A549 (cell line): ENCODE data around the gene NKAIN4.

Source experiments
- BHLHE40 ChIP-seq: IDR thresholded peaks from 2 replicates; pipeline ENCODE4 v1.6.1; 2012; ENCODE audit warnings: low read depth, low read length, inconsistent platforms
- CEBPB ChIP-seq, 2 experiments: fragments of >200 bp in 1 of 2; sonication (Bioruptor Twin) in 1 of 2; formaldehyde crosslinking in 1 of 2; IDR thresholded peaks; 2 replicates each; pipeline ENCODE4 v1.6.1; 2012 to 2016
- CHD4 ChIP-seq: fragments of 200-600 bp; sonication (generic); IDR thresholded peaks from 2 replicates; pipeline ENCODE4 v1.6.1; 2016; ENCODE audit warnings: antibody characterized with exemption, mild to moderate bottlenecking, borderline replicate concordance
- CTCF ChIP-seq: fragments of >200 bp; sonication (Bioruptor Twin); formaldehyde crosslinking; IDR thresholded peaks from 3 replicates; pipeline ENCODE4 v1.5.1; 2016
- E2F6 ChIP-seq: IDR thresholded peaks from 2 replicates; pipeline ENCODE4 v1.6.1; 2012; ENCODE audit warnings: low read depth, borderline replicate concordance
- HES2 ChIP-seq: fragments of >200 bp; sonication (Bioruptor Twin); formaldehyde crosslinking; IDR thresholded peaks from 2 replicates; pipeline ENCODE4 v1.6.1; 2016
- HEYL ChIP-seq: fragments of 250-450 bp; sonication (Bioruptor Pico); IDR thresholded peaks from 2 replicates; pipeline ENCODE4 v1.8.0; 2021; ENCODE audit warnings: mild to moderate bottlenecking, moderate library complexity
- HOXA7 ChIP-seq: fragments of 250-450 bp; sonication (Bioruptor Pico); IDR thresholded peaks from 2 replicates; pipeline ENCODE4 v1.5.0; 2020; ENCODE audit warnings: mild to moderate bottlenecking, moderate library complexity
- KDM5A ChIP-seq: fragments of 200-600 bp; sonication (generic); IDR thresholded peaks from 2 replicates; pipeline ENCODE4 v1.6.1; 2016; ENCODE audit warnings: antibody characterized with exemption, mild to moderate bottlenecking
- POLR2A ChIP-seq: IDR thresholded peaks from 2 replicates; pipeline ENCODE4 v1.6.1; 2012; ENCODE audit warnings: mild to moderate bottlenecking, low read length

GRCh38 chr20:63255931-63256704, 1.9 kb upstream of the NKAIN4 start:
- TF ChIP-seq KDM5A (no peak), CHD4 (no peak), HES2 (no peak), CTCF (no peak), CEBPB (IDR thresholded peaks at IDR 0.05) (no peak), HOXA7 (no peak), HEYL (CRISPR knock-in tag) (no peak), BHLHE40 (no peak), POLR2A (no peak), E2F6 (no peak)
